MM.1S (cell line): ENCODE data around the gene STXBP1.

Experiments used
- DNase-seq: peaks from one replicate; pipeline ENCODE4 v3.0.0-alpha.2; 2015
- H2AFZ ChIP-seq: fragments of 300-600 bp; sonication (generic); 2 replicates; pipeline ENCODE4 v1.6.0; 2016; ENCODE audit warnings: antibody characterized with exemption, low read length
- H3F3A ChIP-seq: fragments of 300-600 bp; sonication (generic); 2 replicates; pipeline ENCODE4 v1.6.1; 2016; ENCODE audit warnings: mild to moderate bottlenecking, antibody characterized with exemption, low read length, moderate library complexity, mixed read lengths; ENCODE audit not compliant: insufficient read depth
- H3K27ac ChIP-seq: fragments of 300-600 bp; sonication (generic); 2 replicates; pipeline ENCODE4 v1.5.1; 2016; ENCODE audit warnings: mild to moderate bottlenecking, low read length
- H3K27me3 ChIP-seq: fragments of 300-600 bp; sonication (generic); replicated peaks from 2 replicates; pipeline ENCODE4 v1.6.0; 2016; ENCODE audit warnings: low read length; ENCODE audit not compliant: insufficient read depth
- H3K36me3 ChIP-seq: fragments of 300-600 bp; sonication (generic); replicated peaks from 2 replicates; pipeline ENCODE4 v1.6.1; 2016; ENCODE audit warnings: mild to moderate bottlenecking, low read length, mixed read lengths; ENCODE audit not compliant: insufficient read depth
- H3K4me1 ChIP-seq: fragments of 300-600 bp; sonication (generic); 2 replicates; pipeline ENCODE4 v1.6.1; 2016; ENCODE audit warnings: low read length, mixed read lengths
- H3K4me2 ChIP-seq: fragments of 300-600 bp; sonication (generic); 2 replicates; pipeline ENCODE4 v1.6.0; 2016; ENCODE audit warnings: low read depth, low read length
- H3K4me3 ChIP-seq: fragments of 300-600 bp; sonication (generic); 2 replicates; pipeline ENCODE4 v1.5.1; 2016; ENCODE audit warnings: low read length, mixed read lengths
- H3K79me2 ChIP-seq: fragments of 300-600 bp; sonication (generic); 2 replicates; pipeline ENCODE4 v1.6.1; 2016; ENCODE audit warnings: mixed run types, low read length, mixed read lengths
- H3K9ac ChIP-seq: fragments of 300-600 bp; sonication (generic); 2 replicates; pipeline ENCODE4 v1.6.1; 2016; ENCODE audit warnings: low read length, mixed read lengths
- H3K9me2 ChIP-seq: fragments of 300-600 bp; sonication (generic); replicated peaks from 2 replicates; pipeline ENCODE4 v1.6.1; 2016; ENCODE audit warnings: mild to moderate bottlenecking, low read length, mixed read lengths; ENCODE audit not compliant: insufficient read depth
- H3K9me3 ChIP-seq: fragments of 300-600 bp; sonication (generic); replicated peaks from 2 replicates; pipeline ENCODE4 v1.6.1; 2016; ENCODE audit warnings: mild to moderate bottlenecking, low read length, mixed read lengths; ENCODE audit not compliant: insufficient read depth
- H4K20me1 ChIP-seq: fragments of 300-600 bp; sonication (generic); 2 replicates; pipeline ENCODE4 v1.6.1; 2016; ENCODE audit warnings: mild to moderate bottlenecking, low read length, moderate library complexity, mixed read lengths; ENCODE audit not compliant: insufficient read depth
- CTCF ChIP-seq: fragments of 300-600 bp; sonication (generic); IDR thresholded peaks from 2 replicates; pipeline ENCODE4 v1.5.1; 2016; ENCODE audit warnings: antibody characterized with exemption, low read length, mixed read lengths
- EZH2 ChIP-seq: fragments of 300-600 bp; sonication (generic); optimal IDR thresholded peaks from 2 replicates; pipeline ENCODE3; 2017; ENCODE audit warnings: low read depth, mild to moderate bottlenecking, antibody characterized with exemption, low read length, mixed read lengths
- EZH2phosphoT487 ChIP-seq: fragments of 300-600 bp; sonication (generic); IDR thresholded peaks from 2 replicates; pipeline ENCODE4 v1.6.1; 2018; ENCODE audit warnings: antibody characterized with exemption, low read length

Gene STXBP1

GRCh38 chr9:127734247-127734746, 122.2 kb downstream of the STXBP1 start:
- no peak for DNase-seq
- no peaks in the 10 kb centered on the region for H3K9me2 ChIP-seq
- H3K9me3 ChIP-seq, result no peaks in the 10 kb centered on the region
- peak overlapping the region; percentile 58 for H3K4me3 ChIP-seq
- H3K9ac ChIP-seq, result peak overlapping the region; percentile 82
- H2AFZ ChIP-seq, result peak overlapping the region; percentile 40; the same call in 1 of the 2 replicates
- peak overlapping the region; percentile 85; the same call in 1 of the 2 replicates for H3K27ac ChIP-seq
- no peaks in the 10 kb centered on the region for H3K36me3 ChIP-seq
- TF ChIP-seq CTCF (no peak), EZH2phosphoT487 (no peak), EZH2 (no peak)
- peaks cover 23% of the 10 kb centered on the region for H3F3A ChIP-seq
- no peaks in the 10 kb centered on the region for H4K20me1 ChIP-seq
- H3K4me2 ChIP-seq, result peak overlapping the region; percentile 94
- peaks cover 11% of the 10 kb centered on the region; the same call in 1 of the 2 replicates for H3K79me2 ChIP-seq
- H3K27me3 ChIP-seq, result no peaks in the 10 kb centered on the region
- peaks cover 24% of the 10 kb centered on the region for H3K4me1 ChIP-seq

GRCh38 chr9:127734747-127735529, 122.9 kb downstream of the STXBP1 start, which contains the start of gene TOR2A:
TOR2A (minus strand) TSS chr9:127735294; CDS start chr9:127735270, 24 bp downstream.
- H2AFZ ChIP-seq, result peak within 1 kb of the TSS; percentile 40
- peaks cover 24% of the 10 kb centered on the region for H3K4me1 ChIP-seq
- H3K79me2 ChIP-seq, result peaks cover 11% of the 10 kb centered on the region; the same call in 1 of the 2 replicates
- TF ChIP-seq EZH2 (no peak), CTCF (peak; percentile 92)
- H3F3A ChIP-seq, result peaks cover 23% of the 10 kb centered on the region
- DNase-seq, result peak; percentile 97
- H3K4me2 ChIP-seq, result peak within 1 kb of the TSS; percentile 94
- H3K9me3 ChIP-seq, result no peaks in the 10 kb centered on the region
- no peaks in the 10 kb centered on the region for H3K27me3 ChIP-seq
- H3K27ac ChIP-seq, result peak within 1 kb of the TSS; percentile 85
- H3K9me2 ChIP-seq, result no peaks in the 10 kb centered on the region
- H3K4me3 ChIP-seq, result peak within 1 kb of the TSS; percentile 58
- H3K36me3 ChIP-seq, result no peaks in the 10 kb centered on the region
- no peaks in the 10 kb centered on the region for H4K20me1 ChIP-seq
- H3K9ac ChIP-seq, result peak within 1 kb of the TSS; percentile 82

GRCh38 chr9:127735530-127736185, 123.6 kb downstream of the STXBP1 start:
- no peaks in the 10 kb centered on the region for H3K9me3 ChIP-seq
- H3K27ac ChIP-seq, result peak overlapping the region; percentile 85
- no peaks in the 10 kb centered on the region for H3K27me3 ChIP-seq
- DNase-seq, result peak; percentile 25
- no peaks in the 10 kb centered on the region for H3K9me2 ChIP-seq
- H3K36me3 ChIP-seq, result no peaks in the 10 kb centered on the region
- H3K4me3 ChIP-seq, result peak overlapping the region; percentile 45
- H3F3A ChIP-seq, result peaks cover 23% of the 10 kb centered on the region
- no peaks in the 10 kb centered on the region for H4K20me1 ChIP-seq
- H3K4me1 ChIP-seq, result peaks cover 24% of the 10 kb centered on the region
- peak overlapping the region; percentile 79 for H3K4me2 ChIP-seq
- peak overlapping the region; percentile 18; the same call in 1 of the 2 replicates for H2AFZ ChIP-seq
- H3K79me2 ChIP-seq, result peaks cover 11% of the 10 kb centered on the region; the same call in 1 of the 2 replicates
- TF ChIP-seq EZH2phosphoT487, result no peak
- no peak for TF ChIP-seq EZH2
- no peak for TF ChIP-seq CTCF
- peak overlapping the region; percentile 76 for H3K9ac ChIP-seq
